Left lung (tissue), 10 donors: ENCODE measurements around the gene MRPL9. TPM values are rescaled to one million over a fixed set of nuclear protein-coding genes. Genes with fewer than 3 reads are reported as not detected.
"Not testable (repeated sequence)": the region's sequence is repeated elsewhere in the genome, so short reads cannot be mapped to it uniquely, and the experiment has no call there.

Experiments
- ATAC-seq: fragments of 200-7000 bp; cut with Tn5 transposase; one replicate; pipeline ENCODE4 v1.9.1; 2020; ENCODE audit warnings: moderate library complexity
- DNase-seq, 4 donors: peaks; one replicate each; pipeline ENCODE4 v3.0.0-alpha.2; 2013 to 2020
- H3K27ac ChIP-seq, 2 donors: fragments of 200-600 bp; sonication (generic) in 1 of 2; one replicate each; pipeline versions ENCODE4 v1.5.0 to v1.8.0; 2020 to 2021
- H3K27me3 ChIP-seq, 2 donors: fragments of 200-600 bp; sonication (generic) in 1 of 2; one replicate each; pipeline versions ENCODE4 v1.5.0 to v1.8.0; 2020 to 2021
- H3K36me3 ChIP-seq, 2 donors: fragments of 200-600 bp; sonication (generic) in 1 of 2; one replicate each; pipeline versions ENCODE4 v1.5.0 to v1.8.0; 2020 to 2021
- H3K4me1 ChIP-seq, 2 donors: fragments of 200-600 bp; one replicate each; pipeline ENCODE4 v1.8.0; 2021
- H3K4me3 ChIP-seq, 2 donors: fragments of 200-600 bp; sonication (generic) in 1 of 2; one replicate each; pipeline versions ENCODE4 v1.5.0 to v1.8.0; 2020 to 2021; ENCODE audit warnings: mild to moderate bottlenecking in 1 of 2
- H3K9me3 ChIP-seq, 2 donors: fragments of 200-600 bp; sonication (generic) in 1 of 2; one replicate each; pipeline versions ENCODE4 v1.5.0 to v1.8.0; 2020 to 2021
- CTCF ChIP-seq, 2 donors: fragments of 200-600 bp; sonication (generic) in 1 of 2; IDR thresholded peaks; one replicate each; pipeline versions ENCODE4 v1.5.0 to v1.8.0; 2021; ENCODE audit warnings: antibody characterized with exemption in 2 of 2
- intact Hi-C, 2 donors: fragments of 100-400 bp; cut with DNase I; formaldehyde crosslinking; loops; one replicate each; pipeline versions ENCODE4 v1.11.2 to v1.14.2; 2022
- polyA plus RNA-seq, 6 donors: library from polyadenylated mRNA; unstranded; fragments of 120-200 nt; gene quantifications; one replicate each; pipeline ENCODE4 v1.2.1, GENCODE V29; 2013; ENCODE audit not compliant: insufficient read length in 6 of 6
- total RNA-seq, 2 donors: library from RNA; stranded (reverse); fragmentation: NEBNext Ultra II Directional; extraction: Animal tissue kit (Norgen Biotek cat#: 25700); gene quantifications; one replicate each; pipeline ENCODE4 v1.2.1, GENCODE V29; 2021
- donor health status: DM: no; HTN: yes; CAD: no.
- donor health status: DM: no; HTN: no; CAD: no.

The MRPL9 gene
- total and polyA plus RNA-seq, 8 donors = 42.5 to 132 (median 117) TPM

- Histone ChIP-seq H3K36me3 (no peaks in the 10 kb centered on the region), H3K9me3 (no peaks in the 10 kb centered on the region), H3K27me3 (no peaks in the 10 kb centered on the region), H3K4me1 (peaks cover 0 to 11% of the 10 kb centered on the region in 2 donors), H3K4me3 (peak within 1 kb of the TSS; percentile 57 to 85), H3K27ac (peak within 1 kb of the TSS; percentile 37 to 62)
- TF ChIP-seq CTCF (IDR thresholded peaks at IDR 0.05) = no peak
- peak; percentile 83 to 99 (median 96) for DNase-seq
- ATAC-seq = peak; percentile 99
- intact Hi-C loops = no loop called here
These were observed 27.0 kb upstream of the MRPL9 start, which contains the start of gene TDRKH for GRCh38 chr1:151790071-151790939. Gene TDRKH, minus strand, starts transcription at chr1:151790500. Its CDS starts 7,478 bp downstream, at chr1:151783022.

- no peak for TF ChIP-seq CTCF (IDR thresholded peaks at IDR 0.05)
- Histone ChIP-seq H3K27me3 (no peaks in the 10 kb centered on the region), H3K27ac (no peak overlapping the region), H3K4me1 (peaks cover 0 to 11% of the 10 kb centered on the region in 2 donors), H3K36me3 (no peaks in the 10 kb centered on the region), H3K9me3 (no peaks in the 10 kb centered on the region), H3K4me3 (no peak overlapping the region)
- intact Hi-C loops = no loop called here
- DNase-seq (no peak), ATAC-seq (no peak)
These were observed 24.4 kb upstream of the MRPL9 start for GRCh38 chr1:151787689-151788088.

GRCh38 chr1:151783796-151784195 lies 20.5 kb upstream of the MRPL9 start:
- Histone ChIP-seq H3K4me3 (no peak overlapping the region), H3K27me3 (no peaks in the 10 kb centered on the region), H3K4me1 (no peaks in the 10 kb centered on the region), H3K36me3 (peaks cover 0 to 10% of the 10 kb centered on the region in 2 donors), H3K27ac (peak overlapping the region in 1 of 2 donors; percentile 14), H3K9me3 (no peaks in the 10 kb centered on the region)
- intact Hi-C loops = no loop called here
- no peak for TF ChIP-seq CTCF (IDR thresholded peaks at IDR 0.05)
- DNase-seq = no peak
- no peak for ATAC-seq

DNA sequence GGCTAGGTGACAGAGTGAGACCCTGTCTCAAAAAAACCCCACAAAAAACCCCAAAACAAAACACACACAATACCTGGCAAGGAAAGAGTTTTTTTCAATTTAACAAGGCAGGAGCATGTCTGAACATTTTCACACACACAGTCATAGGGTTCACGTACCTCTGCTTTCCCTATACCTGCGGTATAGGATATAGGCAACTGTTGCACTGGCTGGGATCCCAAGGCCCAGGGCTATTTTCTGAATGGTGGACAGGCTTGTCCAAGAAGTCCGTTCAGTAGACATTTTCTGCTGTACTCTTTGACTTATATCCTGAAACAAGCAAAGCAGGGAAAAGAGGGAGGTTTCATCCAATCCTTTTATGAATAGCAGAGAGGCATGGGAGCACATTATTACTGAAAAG lies 19.4 kb upstream of the MRPL9 start:
- no peak overlapping the region for H3K4me3 ChIP-seq
- intact Hi-C loops = no loop called here
- peaks cover 0 to 16% of the 10 kb centered on the region in 2 donors for H3K36me3 ChIP-seq
- no peak overlapping the region for H3K27ac ChIP-seq
- ATAC-seq = no peak
- no peak for TF ChIP-seq CTCF (IDR thresholded peaks at IDR 0.05)
- no peak for DNase-seq
- H3K9me3 ChIP-seq = no peaks in the 10 kb centered on the region
- no peaks in the 10 kb centered on the region for H3K27me3 ChIP-seq
- no peaks in the 10 kb centered on the region for H3K4me1 ChIP-seq

- peaks cover 0 to 16% of the 10 kb centered on the region in 2 donors for H3K36me3 ChIP-seq
- intact Hi-C loops, H3K4me3 ChIP-seq, H3K4me1 ChIP-seq, H3K9me3 ChIP-seq, ATAC-seq, H3K27ac ChIP-seq, H3K27me3 ChIP-seq, DNase-seq: not testable (repeated sequence)
These were observed 18.7 kb upstream of the MRPL9 start for GRCh38 chr1:151782026-151782425.

DNA sequence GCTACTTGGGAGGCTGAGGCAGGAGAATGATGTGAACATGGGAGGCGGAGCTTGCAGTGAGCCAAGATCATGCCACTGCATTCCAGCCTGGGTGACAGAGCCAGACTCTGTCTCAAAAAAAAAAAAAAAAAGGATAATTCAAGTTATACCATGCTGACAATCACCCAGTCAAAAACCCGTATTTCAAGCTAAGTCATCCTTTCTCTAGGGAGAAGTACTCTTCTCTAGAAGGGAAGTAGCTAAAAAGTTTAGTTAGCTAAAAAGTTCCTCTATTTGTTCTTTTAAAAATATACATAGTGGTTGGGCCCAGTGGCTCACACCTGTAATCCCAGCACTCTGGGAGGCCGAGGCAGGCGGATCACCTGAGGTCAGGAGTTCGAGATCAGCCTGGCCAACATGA lies 17.4 kb upstream of the MRPL9 start:
- H3K9me3 ChIP-seq, DNase-seq, H3K27me3 ChIP-seq, H3K4me1 ChIP-seq, ATAC-seq, intact Hi-C loops, H3K27ac ChIP-seq, H3K4me3 ChIP-seq: not testable (repeated sequence)
- H3K36me3 ChIP-seq = peaks cover 0 to 26% of the 10 kb centered on the region in 2 donors
